GM18498 (cell line): ENCODE results near the gene EED.
"Not testable (repeated sequence)": the region's sequence is repeated elsewhere in the genome, so short reads cannot be mapped to it uniquely, and the experiment has no call there.

Source experiments
- ATAC-seq: cut with Tn5 transposase; IDR thresholded peaks from one replicate; pipeline ENCODE4 v1.9.1; 2021; ENCODE audit warnings: mild to moderate bottlenecking, moderate library complexity; ENCODE audit not compliant: unreplicated experiment

Gene EED

DNA sequence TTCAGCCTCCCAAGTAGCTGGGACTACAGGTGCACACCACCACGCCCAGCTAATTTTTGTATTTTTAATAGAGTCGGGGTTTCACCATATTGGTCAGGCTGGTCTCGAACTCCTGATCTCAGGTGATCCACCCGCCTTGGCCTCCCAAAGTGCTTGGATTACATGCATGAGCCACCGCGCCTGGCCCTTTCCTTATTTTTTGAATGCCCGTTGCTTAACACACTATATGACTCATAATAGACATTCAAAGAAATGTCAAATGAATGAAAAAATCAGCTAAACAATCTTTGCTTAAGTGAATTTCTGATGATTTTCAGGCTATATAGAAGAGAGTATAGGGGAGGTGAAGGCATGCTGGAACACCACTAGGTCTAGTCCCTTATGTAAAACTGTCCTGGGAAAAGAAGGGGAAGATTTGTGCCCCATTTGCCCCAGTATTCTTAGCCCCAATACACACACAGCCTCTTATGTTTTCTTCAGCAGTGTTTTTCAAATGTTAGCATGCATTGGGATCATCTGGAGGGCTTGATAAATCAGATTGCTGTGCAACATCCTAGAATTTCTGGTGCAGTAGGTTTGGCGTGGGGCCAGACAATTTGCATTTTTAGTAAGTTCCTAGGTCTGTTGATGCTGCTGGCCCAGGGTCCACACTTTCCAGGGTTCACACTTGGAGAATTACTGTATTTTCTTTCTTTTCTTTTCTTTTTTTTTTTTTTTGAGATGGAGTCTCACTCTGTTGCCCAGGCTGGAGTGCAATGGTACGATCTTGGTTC is 45.1 kb downstream of the EED start:
- not testable (repeated sequence) for ATAC-seq

DNA sequence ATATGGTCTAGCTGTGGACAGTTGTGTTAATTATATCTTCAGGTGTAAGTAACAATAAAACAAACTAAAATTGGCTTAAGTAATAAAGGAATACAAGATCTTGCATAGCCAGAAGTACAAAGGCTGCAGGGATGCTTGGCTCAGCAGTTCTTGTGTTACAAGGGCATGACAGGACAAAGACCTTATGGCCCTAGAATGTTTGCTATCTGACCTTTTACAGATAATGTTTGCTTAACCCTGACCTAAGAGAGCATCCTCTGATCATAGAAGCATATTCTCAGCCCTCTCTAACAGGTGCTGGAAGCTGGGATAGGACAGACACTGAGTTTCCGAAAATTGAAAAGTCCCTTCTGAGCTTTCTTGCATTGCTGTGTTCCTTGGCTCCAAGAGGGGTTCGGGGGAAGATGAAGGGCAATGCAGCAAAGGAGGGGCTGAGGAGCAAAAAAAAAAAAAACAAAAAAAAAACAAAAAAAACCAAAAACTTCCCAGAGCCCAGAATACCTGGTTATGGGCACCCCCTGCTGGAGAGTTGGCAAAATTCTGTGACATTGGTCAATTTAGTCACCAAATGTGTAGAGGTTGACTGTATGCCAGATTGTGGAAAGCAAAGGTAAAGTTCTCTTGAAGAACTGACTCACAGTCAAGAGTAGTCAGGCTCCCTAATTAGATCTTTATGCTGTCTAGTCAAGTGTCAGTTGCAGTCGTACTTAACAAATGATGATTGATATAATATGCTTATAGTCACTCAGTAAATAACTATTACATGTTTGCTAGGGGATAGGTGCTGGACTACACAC is 47.1 kb downstream of the EED start:
- no peak for ATAC-seq

DNA sequence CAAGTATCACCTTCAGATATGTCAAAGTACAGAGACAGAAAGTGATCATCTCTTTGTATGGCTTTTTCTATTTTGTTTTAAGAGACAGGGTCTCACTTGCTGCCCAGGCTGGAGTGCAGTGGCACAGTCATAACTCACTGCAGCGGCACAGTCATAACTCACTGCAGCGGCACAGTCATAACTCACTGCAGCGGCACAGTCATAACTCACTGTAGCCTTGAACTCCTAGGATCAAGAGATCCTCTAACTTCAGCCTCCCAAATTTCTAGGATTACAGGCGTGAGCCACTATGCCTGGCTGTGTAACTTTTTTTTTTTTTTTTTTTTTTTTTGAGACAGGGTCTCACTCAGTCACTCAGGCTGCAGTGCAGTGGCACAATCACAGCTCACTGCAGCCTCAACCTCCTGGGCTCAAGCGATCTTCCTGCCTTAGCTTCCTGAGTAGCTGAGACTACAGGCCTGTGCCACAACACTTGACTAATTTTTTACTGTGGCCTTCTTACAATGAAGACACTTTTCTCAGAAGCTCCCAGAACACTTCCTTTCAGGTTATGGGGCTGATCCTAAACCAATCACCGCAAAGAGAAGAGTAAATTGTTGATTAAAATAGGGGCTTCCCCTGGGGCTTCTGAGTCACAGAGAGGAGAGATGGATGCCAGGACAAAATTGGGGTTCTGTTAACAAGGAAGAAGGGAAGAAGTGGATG is 48.5 kb downstream of the EED start:
- ATAC-seq, result no peak

DNA sequence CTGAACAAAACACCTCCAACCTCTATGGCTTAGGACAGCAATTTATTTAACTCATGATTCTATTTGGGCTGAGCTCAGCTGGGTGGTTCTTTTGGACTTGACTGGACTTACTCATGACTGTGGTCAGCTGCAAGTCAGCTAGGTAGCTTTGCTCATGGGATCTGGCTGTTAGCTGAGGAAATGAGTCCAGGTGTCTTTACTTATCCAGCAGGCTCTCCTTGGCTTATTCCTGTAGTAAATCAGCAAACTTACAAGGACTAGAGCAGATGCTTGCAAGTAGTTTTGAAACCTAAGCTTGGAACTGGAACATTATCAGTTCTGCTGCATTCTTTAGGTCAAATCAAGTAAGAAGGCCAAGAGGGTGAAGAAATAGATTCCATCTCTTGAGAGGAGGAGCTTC is 49.5 kb downstream of the EED start:
- ATAC-seq, result no peak

DNA sequence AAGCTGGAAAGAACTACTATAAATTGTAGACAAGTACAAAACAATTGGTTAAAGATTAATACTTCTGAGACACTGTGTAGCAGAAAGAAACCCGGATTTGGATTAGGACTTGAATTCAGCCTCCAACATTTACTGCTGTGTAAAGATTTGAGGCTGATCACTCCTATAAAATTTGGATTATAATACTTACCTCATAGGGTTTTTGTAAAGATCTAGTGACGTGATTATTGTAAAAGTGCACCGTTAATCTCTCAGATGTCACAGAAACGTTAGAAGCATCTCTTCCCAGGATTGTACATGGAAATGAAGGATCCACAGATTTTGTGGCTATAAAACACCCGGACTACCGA is 57.2 kb downstream of the EED start:
- ATAC-seq, result no peak

DNA sequence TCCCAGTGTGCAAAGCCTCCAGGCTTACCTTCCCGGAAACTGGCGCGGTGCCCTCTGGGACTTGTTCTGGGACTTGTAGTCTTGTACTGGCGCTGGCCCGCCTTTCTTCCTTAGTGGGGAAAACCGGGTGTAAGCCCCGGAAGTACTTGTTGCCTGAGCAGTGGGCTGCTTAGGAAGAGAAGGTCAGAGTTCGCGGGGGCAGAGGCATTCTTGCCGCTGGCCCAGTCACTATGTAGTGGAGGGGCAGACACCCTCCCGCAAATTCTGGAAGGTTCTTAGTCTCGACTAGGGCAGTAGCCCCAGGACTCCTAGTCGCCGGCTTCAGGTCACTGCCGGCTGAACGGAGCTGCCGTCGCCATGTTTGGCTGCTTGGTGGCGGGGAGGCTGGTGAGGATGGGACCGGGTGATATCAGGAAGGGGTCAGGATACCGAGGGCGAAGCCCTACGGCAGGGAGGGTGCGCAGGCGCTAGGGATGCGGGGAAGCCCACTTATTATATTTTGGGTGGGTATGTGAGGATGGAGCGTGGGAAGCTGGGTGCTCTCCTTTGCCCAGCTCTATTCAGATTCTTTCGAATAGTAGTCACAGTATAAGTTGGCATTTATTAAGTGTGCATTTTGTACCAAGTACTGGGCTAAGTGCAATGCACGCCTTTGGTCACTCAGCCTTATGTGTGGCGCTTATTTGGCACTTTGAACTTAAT is 57.7 kb downstream of the EED start, which contains the start of gene HIKESHI:
Gene HIKESHI (plus strand): TSS at position 149 of the 702 bp plus-strand sequence. CDS start 209 bp downstream, at position 358.
- peak; percentile 99 for ATAC-seq

DNA sequence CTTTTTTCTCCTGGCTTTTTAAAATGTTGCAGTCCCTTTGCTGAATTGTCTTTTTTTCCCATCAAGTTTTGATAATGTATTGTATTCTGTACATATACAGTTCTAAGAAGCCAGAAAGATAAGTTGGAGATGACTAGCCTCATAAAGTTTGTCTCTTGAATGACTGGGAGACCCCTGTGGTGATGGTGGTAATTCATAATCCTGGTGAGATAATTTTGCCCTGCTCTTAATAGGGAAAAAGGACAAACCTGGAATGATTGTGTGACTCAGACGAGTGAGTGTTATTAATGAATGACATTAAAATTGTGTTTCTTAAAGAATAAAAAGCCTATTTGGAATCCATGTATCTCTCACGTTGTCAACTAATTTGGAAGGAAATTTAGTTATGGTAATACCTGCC is 58.7 kb downstream of the EED start:
- ATAC-seq, result no peak

DNA sequence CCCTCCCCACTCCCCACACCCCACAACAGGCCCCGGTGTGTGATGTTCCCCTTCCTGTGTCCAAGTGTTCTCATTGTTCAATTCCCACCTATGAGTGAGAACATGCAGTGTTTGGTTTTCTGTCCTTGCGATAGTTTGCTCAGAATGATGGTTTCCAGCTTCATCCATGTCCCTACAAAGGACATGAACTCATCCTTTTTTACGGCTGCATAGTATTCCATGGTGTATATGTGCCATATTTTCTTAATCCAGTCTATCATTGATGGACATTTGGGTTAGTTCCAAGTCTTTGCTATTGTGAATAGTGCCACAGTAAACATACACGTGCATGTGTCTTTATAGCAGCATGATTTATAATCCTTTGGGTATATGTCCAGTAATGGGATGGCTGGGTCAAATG is 64.2 kb downstream of the EED start:
- ATAC-seq, result not testable (repeated sequence)

DNA sequence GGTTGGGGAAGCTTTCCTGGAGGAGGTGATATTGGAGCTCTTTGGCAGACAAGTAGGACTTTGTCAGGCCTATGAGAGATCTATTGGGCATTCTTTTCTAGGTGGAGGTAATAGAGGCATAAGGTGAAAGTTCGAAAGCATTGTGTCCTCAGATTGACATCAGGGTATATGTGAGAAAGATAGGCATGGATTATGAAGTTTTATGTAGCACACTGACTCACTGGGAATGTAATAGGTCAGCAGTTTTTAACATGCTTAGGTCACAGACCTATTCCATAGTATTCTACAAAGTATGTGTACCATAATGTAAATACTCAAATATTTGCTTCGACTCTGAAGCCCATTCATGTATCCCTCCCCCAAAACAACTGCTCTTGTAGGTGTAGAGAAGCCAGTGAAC is 69.2 kb downstream of the EED start:
- no peak for ATAC-seq

DNA sequence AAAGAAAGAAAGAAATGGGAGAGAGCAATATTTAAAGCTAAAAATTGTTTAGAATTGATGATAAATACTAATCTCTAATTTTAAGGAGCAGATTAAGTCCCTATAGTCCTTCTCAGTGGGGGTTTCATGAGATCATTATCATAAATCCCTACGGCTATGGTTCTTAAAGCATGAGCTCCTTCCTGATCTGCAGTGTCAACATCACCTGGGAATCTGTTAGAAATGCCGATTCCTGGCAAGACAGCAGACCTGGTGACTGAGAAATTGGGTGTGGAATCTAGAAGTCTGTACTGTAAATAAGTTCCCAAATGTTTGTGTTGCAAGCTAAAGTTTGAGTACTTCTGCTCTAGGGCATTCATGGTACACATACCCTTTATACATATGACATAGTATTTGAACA is 70.1 kb downstream of the EED start:
- no peak for ATAC-seq
